ENCODE data around the gene CRYL1. TPM values are rescaled to one million over a fixed set of nuclear protein-coding genes. Genes with fewer than 3 reads are reported as not detected.

The CRYL1 gene, protein sequence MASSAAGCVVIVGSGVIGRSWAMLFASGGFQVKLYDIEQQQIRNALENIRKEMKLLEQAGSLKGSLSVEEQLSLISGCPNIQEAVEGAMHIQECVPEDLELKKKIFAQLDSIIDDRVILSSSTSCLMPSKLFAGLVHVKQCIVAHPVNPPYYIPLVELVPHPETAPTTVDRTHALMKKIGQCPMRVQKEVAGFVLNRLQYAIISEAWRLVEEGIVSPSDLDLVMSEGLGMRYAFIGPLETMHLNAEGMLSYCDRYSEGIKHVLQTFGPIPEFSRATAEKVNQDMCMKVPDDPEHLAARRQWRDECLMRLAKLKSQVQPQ
- 35.4 TPM for total RNA-seq

DNA sequence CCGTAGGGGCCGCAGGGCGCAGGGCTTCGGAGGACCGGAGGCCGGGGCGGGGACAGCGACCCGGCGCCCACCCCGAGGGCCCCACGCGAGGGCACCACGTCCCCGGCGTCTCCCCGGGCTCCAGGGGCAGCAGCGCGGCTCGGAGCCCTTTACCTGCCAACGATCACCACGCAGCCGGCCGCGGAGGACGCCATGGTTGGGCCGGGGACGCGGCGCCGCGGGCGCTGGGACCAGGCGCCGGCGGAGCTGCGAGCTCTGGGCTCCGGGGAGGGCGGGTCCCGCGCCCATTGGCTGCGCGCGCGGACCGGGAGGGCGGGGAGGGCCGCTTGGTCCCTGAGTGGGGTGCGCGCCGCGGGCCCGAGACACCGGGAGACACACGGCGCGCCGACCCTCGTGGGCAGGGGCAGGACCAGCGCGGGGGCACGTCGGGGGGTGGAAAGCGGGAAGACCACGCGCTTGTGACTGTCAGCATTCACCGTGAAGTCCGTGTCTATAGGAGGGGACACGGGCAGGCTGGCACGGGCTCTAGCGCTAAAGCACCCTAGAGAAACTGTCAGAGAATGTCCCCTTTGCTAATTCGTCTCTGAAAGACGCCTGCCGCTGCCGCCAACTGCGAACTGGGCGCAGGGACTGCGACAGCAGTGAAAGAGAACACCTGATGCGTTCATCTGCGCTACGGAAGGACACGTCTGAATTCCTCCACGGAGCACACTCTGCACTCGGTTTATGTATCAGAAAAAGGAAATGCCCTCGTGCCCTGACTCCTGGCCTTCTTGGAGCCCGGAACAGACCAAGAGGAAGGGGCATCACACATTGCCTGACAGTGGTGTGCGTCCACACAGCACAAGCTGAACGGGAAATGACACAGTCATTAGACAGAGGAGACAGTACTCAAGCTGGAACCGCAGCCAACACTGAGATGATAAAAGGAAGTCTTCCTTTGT lies at the start of gene CRYL1:
CRYL1 (minus strand) TSS at position 257 of the 944 bp plus-strand sequence; CDS start at position 194, 63 bp downstream.
- H3K4me3 ChIP-seq = peak within 1 kb of the TSS; percentile 61 to 72
- intact Hi-C loops (cut with DNase I) = loop anchor here (5.0 kb wide), 1 partner anchor 41 kb away; the partner anchor contains the start of gene IFT88
- no peaks in the 10 kb centered on the region for H3K36me3 ChIP-seq
- peaks cover 26% of the 10 kb centered on the region for H3K4me1 ChIP-seq
- peak within 1 kb of the TSS; percentile 87 for H3K27ac ChIP-seq
- peak; percentile 60 to 68 for TF ChIP-seq POLR2AphosphoS5 (IDR thresholded peaks at IDR 0.05; ENCODE audit: insufficient read depth in 1 of 2, low read depth in 1 of 2)
- TF ChIP-seq, protein P1, sequence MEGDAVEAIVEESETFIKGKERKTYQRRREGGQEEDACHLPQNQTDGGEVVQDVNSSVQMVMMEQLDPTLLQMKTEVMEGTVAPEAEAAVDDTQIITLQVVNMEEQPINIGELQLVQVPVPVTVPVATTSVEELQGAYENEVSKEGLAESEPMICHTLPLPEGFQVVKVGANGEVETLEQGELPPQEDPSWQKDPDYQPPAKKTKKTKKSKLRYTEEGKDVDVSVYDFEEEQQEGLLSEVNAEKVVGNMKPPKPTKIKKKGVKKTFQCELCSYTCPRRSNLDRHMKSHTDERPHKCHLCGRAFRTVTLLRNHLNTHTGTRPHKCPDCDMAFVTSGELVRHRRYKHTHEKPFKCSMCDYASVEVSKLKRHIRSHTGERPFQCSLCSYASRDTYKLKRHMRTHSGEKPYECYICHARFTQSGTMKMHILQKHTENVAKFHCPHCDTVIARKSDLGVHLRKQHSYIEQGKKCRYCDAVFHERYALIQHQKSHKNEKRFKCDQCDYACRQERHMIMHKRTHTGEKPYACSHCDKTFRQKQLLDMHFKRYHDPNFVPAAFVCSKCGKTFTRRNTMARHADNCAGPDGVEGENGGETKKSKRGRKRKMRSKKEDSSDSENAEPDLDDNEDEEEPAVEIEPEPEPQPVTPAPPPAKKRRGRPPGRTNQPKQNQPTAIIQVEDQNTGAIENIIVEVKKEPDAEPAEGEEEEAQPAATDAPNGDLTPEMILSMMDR (IDR thresholded peaks at IDR 0.05) = no peak
- TF ChIP-seq POLR2A (IDR thresholded peaks at IDR 0.05) = peak in 1 of 2 donors; percentile 17
- H3K27me3 ChIP-seq = no peaks in the 10 kb centered on the region
- no peak for DNase-seq (ENCODE audit: extremely low spot score in 2 of 2)
- H3K9me3 ChIP-seq = no peaks in the 10 kb centered on the region

DNA sequence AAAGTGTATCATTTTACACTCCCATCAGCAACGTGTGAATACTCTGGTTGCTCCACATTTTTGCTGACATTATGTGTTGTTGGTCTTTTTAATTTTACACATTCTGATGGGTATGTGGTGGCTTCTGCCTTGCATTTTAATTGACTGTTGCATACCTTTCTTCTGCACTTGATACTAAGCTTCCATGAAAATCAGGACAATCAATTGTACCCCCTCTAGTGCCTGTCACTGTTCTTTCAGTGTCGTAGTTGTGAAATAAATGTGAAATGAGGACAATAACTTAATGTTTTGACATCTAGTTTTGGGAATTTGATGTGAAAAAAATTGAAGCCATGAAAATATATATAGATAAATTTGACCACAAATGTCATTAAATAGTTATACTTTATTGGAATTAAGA lies 48.0 kb upstream of the CRYL1 start:
- intact Hi-C loops (cut with DNase I) = no loop called here
- peaks cover 5% of the 10 kb centered on the region for H3K9me3 ChIP-seq
- H3K27me3 ChIP-seq = no peaks in the 10 kb centered on the region
- H3K36me3 ChIP-seq = peaks cover 0 to 9% of the 10 kb centered on the region in 2 donors
- no peak for DNase-seq (ENCODE audit: extremely low spot score in 2 of 2)
- no peak overlapping the region for H3K27ac ChIP-seq
- no peak overlapping the region for H3K4me3 ChIP-seq
- H3K4me1 ChIP-seq = peaks cover under 1% of the 10 kb centered on the region
- TF ChIP-seq, protein P1 (IDR thresholded peaks at IDR 0.05) = no peak
- TF ChIP-seq POLR2AphosphoS5 (IDR thresholded peaks at IDR 0.05; ENCODE audit: insufficient read depth in 1 of 2, low read depth in 1 of 2) (no peak), POLR2A (IDR thresholded peaks at IDR 0.05) (no peak)

DNA sequence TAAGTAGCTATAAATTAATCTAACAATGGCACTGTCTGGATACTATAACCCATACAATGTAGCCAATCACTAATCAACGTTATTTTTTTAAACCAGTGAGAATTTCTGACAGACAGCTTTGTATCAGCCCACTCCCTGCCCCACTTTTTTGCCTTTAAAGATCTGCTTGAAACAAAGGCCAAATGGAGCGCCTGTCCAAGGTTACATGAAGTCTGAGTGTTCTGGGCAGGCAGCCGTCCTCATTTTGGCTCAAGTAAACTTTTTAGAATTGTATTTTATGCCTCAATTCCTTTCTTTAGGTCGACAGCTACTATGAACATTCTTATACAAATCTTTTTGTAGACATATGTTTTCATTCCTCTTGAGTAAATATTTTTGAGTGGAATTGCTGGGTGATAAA lies 47.5 kb upstream of the CRYL1 start:
- H3K27ac ChIP-seq = no peak overlapping the region
- no peak overlapping the region for H3K4me3 ChIP-seq
- DNase-seq (ENCODE audit: extremely low spot score in 2 of 2) = no peak
- H3K9me3 ChIP-seq = peaks cover 5% of the 10 kb centered on the region
- peaks cover 0 to 9% of the 10 kb centered on the region in 2 donors for H3K36me3 ChIP-seq
- TF ChIP-seq POLR2AphosphoS5 (IDR thresholded peaks at IDR 0.05; ENCODE audit: insufficient read depth in 1 of 2, low read depth in 1 of 2) = no peak
- TF ChIP-seq, protein P1 (IDR thresholded peaks at IDR 0.05) = no peak
- no peak for TF ChIP-seq POLR2A (IDR thresholded peaks at IDR 0.05)
- intact Hi-C loops (cut with DNase I) = no loop called here
- peaks cover 5% of the 10 kb centered on the region for H3K4me1 ChIP-seq
- H3K27me3 ChIP-seq = no peaks in the 10 kb centered on the region

DNA sequence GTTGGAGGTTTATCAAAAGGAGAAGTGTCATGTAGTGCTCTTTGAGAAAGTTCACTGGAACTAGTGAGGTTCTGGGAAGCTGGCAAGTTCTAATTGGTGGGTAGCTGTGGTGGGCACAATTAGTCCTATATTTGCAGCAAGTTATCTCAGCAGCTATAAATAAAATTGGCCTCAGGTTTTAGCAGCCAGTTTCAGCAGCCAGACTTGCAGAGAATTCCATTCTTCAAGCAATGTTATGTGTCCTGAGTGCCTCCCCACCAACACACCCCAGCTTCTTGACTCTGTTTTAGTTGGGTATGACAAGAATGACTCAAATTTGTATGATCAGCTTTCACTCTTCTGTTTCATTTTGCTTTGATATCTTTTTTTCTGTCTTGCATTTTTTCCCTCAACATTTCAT lies 46.0 kb upstream of the CRYL1 start:
- peaks cover under 1% of the 10 kb centered on the region for H3K9me3 ChIP-seq
- H3K4me1 ChIP-seq = peaks cover 10% of the 10 kb centered on the region
- TF ChIP-seq, protein P1 (IDR thresholded peaks at IDR 0.05) = no peak
- no peak for TF ChIP-seq POLR2AphosphoS5 (IDR thresholded peaks at IDR 0.05; ENCODE audit: insufficient read depth in 1 of 2, low read depth in 1 of 2)
- no peak for TF ChIP-seq POLR2A (IDR thresholded peaks at IDR 0.05)
- DNase-seq (ENCODE audit: extremely low spot score in 2 of 2) = no peak
- H3K27ac ChIP-seq = no peak overlapping the region
- H3K27me3 ChIP-seq = no peaks in the 10 kb centered on the region
- no peak overlapping the region for H3K4me3 ChIP-seq
- H3K36me3 ChIP-seq = peaks cover 0 to 9% of the 10 kb centered on the region in 2 donors
- intact Hi-C loops (cut with DNase I) = no loop called here

Measured in vagina (tissue), 2 donors.